HUES64 (cell line): ENCODE measurements around the gene CABP4.

Experiments
- H3K27ac ChIP-seq: 2 replicates; pipeline ENCODE4 v1.7.0; 2013; ENCODE audit warnings: low read depth, low read length, inconsistent platforms
- H3K27me3 ChIP-seq: 2 replicates; pipeline ENCODE4 v1.6.1; 2013; ENCODE audit warnings: mild to moderate bottlenecking, low read length; ENCODE audit not compliant: insufficient read depth
- H3K36me3 ChIP-seq: 2 replicates; pipeline ENCODE4 v1.6.1; 2013; ENCODE audit warnings: mild to moderate bottlenecking, low read length; ENCODE audit not compliant: insufficient read depth
- H3K4me1 ChIP-seq: 2 replicates; pipeline ENCODE4 v1.6.1; 2013; ENCODE audit warnings: mild to moderate bottlenecking, low read length, moderate library complexity; ENCODE audit not compliant: insufficient read depth
- H3K4me3 ChIP-seq: 2 replicates; pipeline ENCODE4 v1.5.1; 2013; ENCODE audit warnings: mild to moderate bottlenecking, low read length, moderate library complexity
- H3K9ac ChIP-seq: 2 replicates; pipeline ENCODE4 v1.6.1; 2013; ENCODE audit warnings: mild to moderate bottlenecking, low read depth, low read length
- H3K9me3 ChIP-seq: 2 replicates; pipeline ENCODE4 v1.6.1; 2013; ENCODE audit warnings: low read depth, low read length; ENCODE audit not compliant: insufficient read depth
- WGBS: fragments of 150-250, 120-280 bp; methylation state at CpG from one replicate; pipeline ENCODE4 v1.1.7; 2013; ENCODE audit warnings: missing lambda C conversion rate; 5-methylcytosine and 5-hydroxymethylcytosine counted together

CABP4 gene

GRCh38 chr11:67503119-67504004 is 48.2 kb downstream of the CABP4 start:
- H3K36me3 ChIP-seq: peaks cover 10% of the 10 kb centered on the region; the same call in 1 of the 2 replicates

GRCh38 chr11:67504005-67504949 is 49.1 kb downstream of the CABP4 start:
- H3K36me3 ChIP-seq: peaks cover 10% of the 10 kb centered on the region; the same call in 1 of the 2 replicates
- peaks cover 11% of the 10 kb centered on the region for H3K27me3 ChIP-seq
- no peaks in the 10 kb centered on the region for H3K9me3 ChIP-seq
- peak overlapping the region; percentile 53; the same call in 1 of the 2 replicates for H3K9ac ChIP-seq
- H3K4me1 ChIP-seq: peaks cover 9% of the 10 kb centered on the region
- H3K27ac ChIP-seq: no peak overlapping the region
- H3K4me3 ChIP-seq: peak overlapping the region; percentile 72
- 1% methylated on average over 101 of the region's 101 CpGs for WGBS

More at GRCh38 chr11:67503119-67504004, 48.2 kb downstream of the CABP4 start:
- H3K27me3 ChIP-seq: peaks cover 11% of the 10 kb centered on the region
- 0 out of 2 replicates have a peak overlapping the region, but pooled peaks have one; percentile 15 for H3K9ac ChIP-seq
- whole genome bisulfite sequencing: 68% methylated on average over 19 of the region's 19 CpGs
- H3K27ac ChIP-seq: no peak overlapping the region
- H3K4me1 ChIP-seq: peaks cover 9% of the 10 kb centered on the region
- peak overlapping the region; percentile 72 for H3K4me3 ChIP-seq
- no peaks in the 10 kb centered on the region for H3K9me3 ChIP-seq

- Histone ChIP-seq H3K9ac (peak within 1 kb of the TSS; percentile 53; the same call in 1 of the 2 replicates), H3K4me1 (peaks cover 9% of the 10 kb centered on the region), H3K36me3 (peaks cover 10% of the 10 kb centered on the region; the same call in 1 of the 2 replicates), H3K9me3 (no peaks in the 10 kb centered on the region), H3K27ac (peak within 1 kb of the TSS; percentile 68; the same call in 1 of the 2 replicates), H3K27me3 (peaks cover 11% of the 10 kb centered on the region), H3K4me3 (peak within 1 kb of the TSS; percentile 72)
- WGBS: under 1% methylated on average over 58 of the region's 58 CpGs
Observed at GRCh38 chr11:67504950-67505581, 49.9 kb downstream of the CABP4 start, which contains the start of gene PITPNM1. TSS of gene PITPNM1 (minus strand) at chr11:67505363. CDS start at chr11:67504180, 1,183 bp downstream.

- Histone ChIP-seq H3K9ac (no peak overlapping the region), H3K4me1 (peaks cover 9% of the 10 kb centered on the region), H3K27ac (peak overlapping the region; percentile 68; the same call in 1 of the 2 replicates), H3K9me3 (no peaks in the 10 kb centered on the region), H3K4me3 (peak overlapping the region; percentile 72; the same call in 1 of the 2 replicates), H3K27me3 (peaks cover 11% of the 10 kb centered on the region), H3K36me3 (peaks cover 10% of the 10 kb centered on the region; the same call in 1 of the 2 replicates)
- WGBS: 36% methylated on average over 17 of the region's 17 CpGs
Observed at GRCh38 chr11:67505605-67506396, 50.6 kb downstream of the CABP4 start.

- H3K4me3 ChIP-seq: no peak overlapping the region
- peaks cover 9% of the 10 kb centered on the region for H3K4me1 ChIP-seq
- no peak overlapping the region for H3K27ac ChIP-seq
- H3K27me3 ChIP-seq: peaks cover 11% of the 10 kb centered on the region
- no peak overlapping the region for H3K9ac ChIP-seq
- whole genome bisulfite sequencing: 91% methylated on average over 16 of the region's 16 CpGs
- H3K9me3 ChIP-seq: no peaks in the 10 kb centered on the region
- H3K36me3 ChIP-seq: peaks cover 3% of the 10 kb centered on the region; the same call in 1 of the 2 replicates
Observed at GRCh38 chr11:67506426-67507051, 51.4 kb downstream of the CABP4 start.

GRCh38 chr11:67507242-67507863 is 52.2 kb downstream of the CABP4 start:
- Histone ChIP-seq H3K4me3 (peak overlapping the region; percentile 84), H3K9ac (peak overlapping the region; percentile 70), H3K4me1 (peaks cover 9% of the 10 kb centered on the region), H3K27me3 (peaks cover 11% of the 10 kb centered on the region), H3K9me3 (no peaks in the 10 kb centered on the region), H3K36me3 (no peaks in the 10 kb centered on the region), H3K27ac (peak overlapping the region; percentile 69; the same call in 1 of the 2 replicates)
- 25% methylated on average over 33 of the region's 33 CpGs for WGBS

GRCh38 chr11:67507864-67508485 is 52.8 kb downstream of the CABP4 start, which contains the start of gene CDK2AP2:
TSS of gene CDK2AP2 (minus strand) at chr11:67508162. CDS start at chr11:67508082, 80 bp downstream.
- peaks cover 9% of the 10 kb centered on the region for H3K4me1 ChIP-seq
- H3K9me3 ChIP-seq: no peaks in the 10 kb centered on the region

GRCh38 chr11:67508486-67509121 is 53.5 kb downstream of the CABP4 start:
- WGBS: 1% methylated on average over 56 of the region's 57 CpGs
- H3K4me3 ChIP-seq: peak overlapping the region; percentile 84
- peak overlapping the region; percentile 83 for H3K9ac ChIP-seq
- H3K27me3 ChIP-seq: peaks cover 4% of the 10 kb centered on the region
- no peaks in the 10 kb centered on the region for H3K36me3 ChIP-seq
- H3K9me3 ChIP-seq: no peaks in the 10 kb centered on the region
- peak overlapping the region; percentile 93 for H3K27ac ChIP-seq
- H3K4me1 ChIP-seq: peaks cover 9% of the 10 kb centered on the region

More at GRCh38 chr11:67507864-67508485, 52.8 kb downstream of the CABP4 start, which contains the start of gene CDK2AP2:
- H3K27me3 ChIP-seq: peaks cover 10% of the 10 kb centered on the region
- peak within 1 kb of the TSS; percentile 83 for H3K9ac ChIP-seq
- WGBS: under 1% methylated on average over 57 of the region's 57 CpGs
- H3K27ac ChIP-seq: peak within 1 kb of the TSS; percentile 93
- H3K4me3 ChIP-seq: peak within 1 kb of the TSS; percentile 84
- H3K36me3 ChIP-seq: no peaks in the 10 kb centered on the region
